NCI-H1694 (cell line): ENCODE results near the gene LDLR.
"Not testable (repeated sequence)": the region's sequence is repeated elsewhere in the genome, so short reads cannot be mapped to it uniquely, and the experiment has no call there.

ENCODE experiments used
- DNase-seq: peaks from one replicate; lab custom pipeline; 2025; lab: John Stamatoyannopoulos, UW

Gene LDLR

DNA sequence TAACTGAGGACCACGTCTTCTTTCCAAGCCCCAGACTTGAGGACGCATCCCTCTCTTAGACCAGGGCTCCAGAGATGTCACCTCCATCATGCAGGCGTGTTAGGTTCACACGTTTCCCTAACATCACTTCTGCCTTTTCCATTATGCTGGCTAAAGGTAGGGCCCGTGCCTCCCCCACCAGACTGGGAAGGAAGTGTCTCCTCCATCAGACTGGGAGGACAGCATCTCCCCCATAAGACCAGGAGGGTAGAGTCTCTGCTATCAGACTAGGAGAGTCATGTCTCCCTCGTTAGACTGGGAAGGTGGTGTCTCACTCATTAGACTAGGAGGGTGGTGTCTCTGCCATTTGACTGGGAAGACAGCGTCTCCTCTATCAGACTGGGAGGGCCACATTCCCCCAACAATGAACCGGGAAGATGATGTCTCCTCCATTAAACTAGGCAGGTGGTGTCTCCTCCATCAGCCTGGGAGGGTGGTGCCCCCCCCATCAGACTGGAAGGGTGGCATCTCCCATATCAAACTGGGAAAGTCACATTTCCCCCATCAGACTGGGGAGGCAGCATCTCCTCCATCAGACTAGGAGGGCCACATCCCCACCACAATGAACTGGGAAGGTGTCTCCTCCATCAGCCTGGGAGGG lies 84.4 kb downstream of the LDLR start:
- no peak for DNase-seq

DNA sequence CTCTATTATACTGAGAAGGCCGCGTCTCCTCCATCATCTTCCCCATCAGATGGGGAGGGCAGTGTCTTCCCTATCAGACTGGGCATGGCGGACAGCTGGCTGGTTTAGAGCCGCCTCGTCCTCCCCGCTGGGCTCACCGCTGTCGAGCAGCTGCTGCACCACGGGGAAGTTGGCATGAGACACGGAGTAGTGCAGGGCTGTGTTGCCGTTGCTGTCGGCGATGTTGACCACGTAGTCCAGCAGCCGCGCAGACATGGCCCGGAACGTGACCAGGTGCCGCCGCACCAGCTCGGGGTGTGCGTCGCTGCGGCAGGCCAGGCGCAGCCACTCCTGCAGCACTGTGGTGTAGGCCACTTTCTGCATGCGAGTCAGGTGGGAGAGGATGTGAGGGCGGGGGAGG lies 85.1 kb downstream of the LDLR start:
- no peak for DNase-seq

DNA sequence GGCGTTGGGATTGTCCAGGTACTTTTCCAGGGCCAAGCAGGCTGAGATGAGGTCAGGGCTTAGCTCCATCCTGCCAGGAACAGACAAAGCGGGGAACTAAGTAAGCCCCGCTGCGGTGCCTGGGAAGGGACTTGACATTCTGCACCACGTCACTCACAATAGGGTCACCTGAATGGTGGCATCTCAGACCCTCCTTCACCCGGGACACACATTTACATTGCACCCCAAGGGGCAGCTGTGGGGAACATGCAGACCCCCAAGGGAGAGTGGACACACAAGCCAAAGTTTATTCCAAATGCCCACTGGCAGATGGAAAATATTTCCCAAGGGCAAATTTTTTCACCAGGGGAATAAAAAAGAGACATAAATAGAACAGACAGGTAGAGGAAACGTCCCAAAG lies 86.7 kb downstream of the LDLR start:
- DNase-seq, result no peak

DNA sequence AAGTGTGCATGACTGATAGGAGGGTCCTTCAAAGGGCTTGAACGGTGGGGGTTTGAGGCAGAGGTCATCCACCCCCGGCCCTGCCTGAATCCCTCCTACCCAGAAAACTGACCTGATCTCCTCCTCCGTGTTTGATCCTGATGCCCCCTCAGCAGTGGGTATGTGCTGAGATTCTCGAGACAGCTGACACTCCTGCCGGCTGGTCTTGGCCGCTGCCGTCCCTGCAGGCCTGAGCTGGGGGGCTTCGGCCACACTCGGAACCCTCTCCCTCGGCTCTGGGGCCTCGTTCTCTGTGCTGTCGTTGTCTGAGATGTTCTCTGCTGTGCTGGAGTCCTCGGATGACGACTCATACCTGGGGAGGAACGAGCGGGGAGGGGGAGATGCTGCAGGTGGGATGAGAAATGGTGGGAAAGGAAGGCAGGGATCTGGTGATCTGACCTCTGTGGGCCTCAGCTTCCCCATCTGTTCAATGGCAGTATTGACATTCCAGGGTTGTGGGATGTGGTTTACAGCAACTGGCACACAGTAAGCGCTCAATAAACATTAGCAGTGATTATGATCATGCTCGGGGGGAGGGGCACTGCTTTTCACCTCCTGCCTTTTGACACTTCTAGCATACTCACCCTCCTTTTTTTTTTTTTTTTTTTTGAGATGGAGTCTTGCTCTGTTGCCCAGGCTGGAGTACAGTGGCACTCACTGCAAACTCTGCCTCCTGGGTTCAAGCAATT lies 87.4 kb downstream of the LDLR start:
- DNase-seq, result no peak

DNA sequence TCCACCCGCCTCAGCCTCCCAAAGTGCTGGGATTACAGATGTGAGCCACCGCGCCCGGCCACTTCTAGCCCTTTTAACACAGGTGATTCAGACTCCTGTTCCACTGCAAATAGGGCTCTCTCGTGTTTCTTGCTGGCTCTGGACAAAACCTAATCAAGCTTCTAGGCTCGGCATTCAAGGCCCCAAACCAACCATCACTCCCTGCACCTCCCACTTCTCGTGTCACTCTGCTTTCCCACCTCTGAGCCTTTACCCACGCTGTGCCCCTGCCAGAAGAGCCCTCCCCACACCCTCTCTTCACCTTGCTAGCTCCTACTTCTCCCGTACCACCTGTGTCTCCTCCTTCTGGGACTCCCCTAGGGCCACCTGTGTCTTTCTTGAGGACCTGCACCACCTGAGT lies 88.3 kb downstream of the LDLR start:
- no peak for DNase-seq

DNA sequence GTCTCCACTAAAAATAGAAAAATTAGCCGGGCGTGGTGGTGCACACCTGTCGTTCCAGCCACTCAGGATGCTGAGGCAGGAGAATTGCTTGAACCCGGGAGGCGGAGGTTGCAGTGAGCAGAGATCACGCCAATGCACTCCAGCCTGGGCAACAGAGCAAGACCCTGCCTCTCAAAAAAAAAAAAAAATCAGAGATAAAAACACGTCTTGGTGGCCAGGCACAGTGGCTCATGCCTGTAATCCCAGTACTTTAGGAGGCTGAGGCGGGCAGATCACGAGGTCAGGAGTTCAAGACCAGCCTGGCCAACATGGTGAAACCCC lies 89.8 kb downstream of the LDLR start:
- DNase-seq, result not testable (repeated sequence)

DNA sequence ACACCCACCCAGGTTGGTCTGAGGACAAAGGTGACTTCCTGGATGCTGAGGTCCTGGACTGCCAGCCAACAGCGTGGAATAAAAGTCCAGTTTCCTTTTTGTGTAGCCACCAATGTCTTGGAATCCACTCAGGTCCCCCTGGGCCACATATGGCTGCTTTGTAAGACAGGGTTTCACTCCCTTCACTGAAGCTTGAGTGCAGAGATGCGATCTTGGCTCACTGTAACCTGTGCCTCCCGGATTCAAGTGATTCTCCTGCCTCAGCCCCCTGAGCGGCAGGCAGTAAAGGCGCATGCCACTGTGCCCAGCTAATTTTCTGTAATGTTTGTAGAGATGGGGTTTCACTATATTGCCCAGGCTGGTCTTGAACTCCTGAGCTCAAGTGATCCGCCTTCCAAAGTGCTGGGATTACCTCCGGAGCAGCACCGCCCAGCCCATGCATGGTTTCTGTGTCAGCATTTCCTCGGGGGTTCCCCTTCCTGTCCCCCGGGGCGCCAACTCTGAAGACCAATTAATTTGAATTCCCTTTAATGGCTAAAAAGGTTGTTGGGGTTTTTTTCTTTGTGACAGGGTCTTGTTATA lies 90.5 kb downstream of the LDLR start:
- no peak for DNase-seq

DNA sequence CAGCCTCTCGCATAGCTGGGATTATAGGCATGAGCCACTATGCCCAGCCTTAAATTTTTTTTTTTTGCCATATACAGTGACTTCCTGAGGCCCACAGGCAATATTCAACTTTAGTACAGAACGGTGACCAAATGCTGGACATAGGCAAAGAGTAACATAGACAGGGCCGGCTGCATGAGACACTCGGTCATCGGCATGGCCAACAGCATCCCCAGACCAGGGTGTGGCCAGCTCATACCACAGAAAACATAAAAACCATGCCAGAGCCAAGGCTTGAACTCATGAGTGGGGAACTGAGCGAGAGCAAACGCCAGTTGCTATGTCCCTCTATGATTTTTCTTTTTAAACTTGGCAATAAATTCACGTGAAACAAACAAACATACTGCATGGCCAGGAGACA lies 91.1 kb downstream of the LDLR start:
- no peak for DNase-seq

DNA sequence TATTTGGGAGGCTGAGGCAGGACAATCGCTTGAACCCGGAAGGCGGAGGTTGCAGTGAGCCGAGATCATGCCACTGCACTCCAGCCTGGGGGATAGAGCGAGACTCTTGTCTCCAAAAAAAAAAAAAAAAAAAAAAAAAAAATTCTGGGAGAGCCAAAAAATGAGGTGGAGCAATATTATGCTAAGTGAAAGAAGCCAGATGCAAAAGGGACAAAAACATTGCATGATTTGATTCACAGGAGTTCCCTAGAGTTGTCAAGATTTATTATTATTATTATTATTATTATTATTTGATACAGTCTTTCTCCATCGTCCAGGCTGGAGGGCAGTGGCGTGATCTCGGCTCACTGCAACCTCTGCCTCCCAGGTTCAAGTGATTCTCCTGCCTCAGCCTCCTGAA lies 91.7 kb downstream of the LDLR start:
- not testable (repeated sequence) for DNase-seq

DNA sequence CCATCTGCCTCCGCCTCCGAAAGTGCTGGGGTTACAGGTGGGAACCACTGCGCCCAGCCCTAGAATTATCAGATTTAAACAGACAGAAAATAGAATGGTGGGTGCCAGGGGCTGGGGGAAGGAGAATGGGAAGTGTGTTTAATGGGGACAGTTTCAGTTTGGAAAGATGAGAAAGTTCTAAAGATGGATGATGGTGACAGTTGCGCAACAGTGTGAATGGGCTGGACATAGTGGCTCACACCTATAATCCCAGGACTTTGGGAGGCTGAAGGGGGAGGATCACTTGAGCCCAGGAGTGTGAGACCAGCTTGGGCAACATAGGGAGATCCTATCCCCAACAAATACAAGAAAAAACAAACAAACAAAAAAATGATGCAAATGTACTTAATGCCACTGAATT lies 92.2 kb downstream of the LDLR start:
- DNase-seq, result no peak
